ENCODE data around the gene TEX55. TPM values are rescaled to one million over a fixed set of nuclear protein-coding genes. Genes with fewer than 3 reads are reported as not detected.
"Not testable (repeated sequence)": the region's sequence is repeated elsewhere in the genome, so short reads cannot be mapped to it uniquely, and the experiment has no call there.

The TEX55 gene
- total RNA-seq (2014; rRNA removed; shearing (Covaris generic)) = not detected in 2 replicates
- not detected in 2 replicates for polyA plus RNA-seq (2015; cell fraction: cytosol; rRNA removed)
- polyA plus RNA-seq (2015; cell fraction: nucleus; rRNA removed) = not detected in 2 replicates

DNA sequence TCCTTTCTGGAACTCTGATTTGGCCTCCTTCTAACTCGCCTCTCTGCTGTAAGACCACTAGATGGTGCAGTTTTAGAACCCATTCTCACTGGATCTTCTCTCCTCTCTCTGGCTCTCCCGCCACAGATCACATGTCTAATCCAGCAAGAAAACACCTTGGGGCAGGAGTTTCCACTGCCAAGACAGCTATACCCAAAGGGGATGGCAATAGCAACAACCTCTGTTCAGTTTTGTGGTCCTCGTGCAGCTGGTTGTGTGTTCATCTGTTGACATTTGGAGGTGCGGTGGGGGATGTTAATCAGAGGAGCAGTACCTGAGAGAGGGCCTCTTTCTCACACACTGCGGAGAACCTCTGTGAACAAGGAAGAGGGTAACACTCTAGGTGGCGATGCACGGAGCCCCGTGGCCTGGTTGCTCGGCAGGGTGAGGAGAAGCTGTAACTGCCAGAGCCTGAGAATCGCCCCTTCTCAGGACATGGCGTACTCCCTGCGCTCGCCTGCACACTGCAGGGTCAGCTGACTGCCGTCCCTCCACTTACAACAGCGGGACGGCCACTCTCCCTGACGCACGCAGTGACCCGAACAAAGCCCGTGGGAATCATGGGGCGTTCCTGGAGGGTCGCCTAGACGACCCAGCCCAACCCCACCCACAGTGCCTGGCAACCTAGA, at the start of gene TEX55:
TSS of gene TEX55 (plus strand) at position 666 of the 668 bp plus-strand sequence. CDS start 25 bp downstream, outside the sequence.
- in situ Hi-C loops (cut with HindIII; ENCODE audit: low pct_unique_long_range_greater_than_20kb, low sequenced_read_pairs) = no loop called here
- peak; percentile 69 for DNase-seq (ENCODE audit: low read depth, low spot score)

DNA sequence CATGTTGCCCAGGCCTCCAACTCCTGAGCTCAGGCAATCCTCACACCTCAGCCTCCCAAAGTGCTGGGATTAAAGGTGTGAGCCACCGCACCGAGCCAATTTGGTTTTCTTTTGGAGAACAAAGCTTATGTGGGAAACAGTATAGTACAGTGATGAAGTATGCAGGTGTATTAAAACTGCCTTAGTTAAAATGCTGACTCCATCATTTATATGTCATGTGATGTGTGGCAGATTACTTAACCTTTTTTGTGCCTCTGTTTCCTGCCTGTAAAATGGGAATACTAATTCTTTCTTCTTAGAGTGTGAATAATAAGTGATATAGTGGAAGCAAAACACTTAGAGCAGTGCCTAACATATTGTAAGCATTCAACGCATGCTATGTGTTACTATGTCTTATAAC, 48.0 kb upstream of the TEX55 start:
- in situ Hi-C loops (cut with HindIII; ENCODE audit: low pct_unique_long_range_greater_than_20kb, low sequenced_read_pairs) = no loop called here
- no peak for DNase-seq (ENCODE audit: low read depth, low spot score)

- DNase-seq (ENCODE audit: low read depth, low spot score) = peak; percentile 68
- in situ Hi-C loops (cut with HindIII; ENCODE audit: low pct_unique_long_range_greater_than_20kb, low sequenced_read_pairs) = no loop called here
Observed at GRCh38 chr3:119098619-119099222, 47.2 kb upstream of the TEX55 start.

DNA sequence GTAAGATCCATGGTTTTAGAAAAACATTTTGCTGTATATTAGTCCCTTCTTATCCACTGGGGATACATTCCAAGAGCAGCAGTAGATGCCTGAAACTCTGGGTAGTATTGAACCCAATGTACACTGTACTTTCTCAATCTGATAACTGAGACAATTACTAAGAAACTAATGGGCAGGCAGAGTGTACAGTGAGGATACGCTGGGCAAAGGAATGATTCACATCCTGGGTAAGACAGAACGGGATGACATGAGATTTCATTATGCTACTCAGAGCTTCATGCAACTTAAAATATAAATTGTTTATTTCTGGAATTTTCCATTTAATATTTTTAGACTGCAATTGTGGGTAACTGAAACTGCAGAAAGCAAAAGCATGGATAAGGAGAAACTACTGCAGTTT, 46.2 kb upstream of the TEX55 start:
- in situ Hi-C loops (cut with HindIII; ENCODE audit: low pct_unique_long_range_greater_than_20kb, low sequenced_read_pairs) = no loop called here
- DNase-seq (ENCODE audit: low read depth, low spot score) = no peak

GRCh38 chr3:119104031-119104430, 41.9 kb upstream of the TEX55 start:
- DNase-seq (ENCODE audit: low read depth, low spot score) = no peak
- in situ Hi-C loops (cut with HindIII; ENCODE audit: low pct_unique_long_range_greater_than_20kb, low sequenced_read_pairs) = no loop called here

DNA sequence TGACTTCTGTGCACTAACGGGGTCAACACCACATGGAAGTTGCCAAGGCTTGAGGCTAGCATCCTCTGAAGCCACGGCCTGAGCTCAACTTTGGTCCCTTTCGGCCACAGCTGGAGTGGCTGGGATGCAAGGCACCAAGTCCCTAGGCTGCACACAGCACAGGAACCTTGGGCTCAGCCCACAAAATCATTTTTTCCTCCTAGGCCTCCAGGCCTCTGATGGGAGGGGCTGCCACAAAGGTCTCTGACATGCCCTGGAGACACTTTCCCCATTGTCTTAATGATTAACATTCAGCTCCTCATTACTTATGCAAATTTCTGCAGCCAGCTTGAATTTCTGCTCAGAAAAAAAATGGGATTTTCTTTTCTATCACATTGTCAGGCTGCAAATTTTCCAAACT, 27.6 kb upstream of the TEX55 start:
- DNase-seq (ENCODE audit: low read depth, low spot score); in situ Hi-C loops (cut with HindIII; ENCODE audit: low pct_unique_long_range_greater_than_20kb, low sequenced_read_pairs): not testable (repeated sequence)

- in situ Hi-C loops (cut with HindIII; ENCODE audit: low pct_unique_long_range_greater_than_20kb, low sequenced_read_pairs) = no loop called here
- DNase-seq (ENCODE audit: low read depth, low spot score) = no peak
Observed at GRCh38 chr3:119120480-119120879, 25.5 kb upstream of the TEX55 start.

- in situ Hi-C loops (cut with HindIII; ENCODE audit: low pct_unique_long_range_greater_than_20kb, low sequenced_read_pairs) = no loop called here
Observed at GRCh38 chr3:119122350-119122749, 23.6 kb upstream of the TEX55 start.

DNA sequence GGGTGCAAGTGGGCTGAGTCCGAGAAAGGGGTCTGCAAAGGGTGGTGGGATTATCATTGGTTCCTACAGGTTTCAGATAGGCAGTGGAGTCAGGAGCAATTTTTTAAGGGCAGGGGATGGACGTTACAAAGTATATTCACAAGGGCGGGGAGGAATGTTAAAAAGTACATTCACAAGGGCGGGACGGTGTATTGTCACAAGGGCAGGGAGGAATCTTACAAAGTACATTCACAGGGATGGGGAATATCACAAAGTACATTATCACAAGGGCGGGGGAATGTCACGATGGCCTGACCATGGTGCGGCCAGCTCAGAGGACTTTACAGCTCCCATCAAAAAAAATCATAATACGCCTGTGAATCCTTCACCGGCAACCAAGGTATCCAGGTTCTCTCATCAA, 20.6 kb upstream of the TEX55 start:
- in situ Hi-C loops (cut with HindIII; ENCODE audit: low pct_unique_long_range_greater_than_20kb, low sequenced_read_pairs) = no loop called here
- DNase-seq (ENCODE audit: low read depth, low spot score) = no peak

More at GRCh38 chr3:119122350-119122749, 23.6 kb upstream of the TEX55 start:
- DNase-seq (ENCODE audit: low read depth, low spot score) = no peak

DNA sequence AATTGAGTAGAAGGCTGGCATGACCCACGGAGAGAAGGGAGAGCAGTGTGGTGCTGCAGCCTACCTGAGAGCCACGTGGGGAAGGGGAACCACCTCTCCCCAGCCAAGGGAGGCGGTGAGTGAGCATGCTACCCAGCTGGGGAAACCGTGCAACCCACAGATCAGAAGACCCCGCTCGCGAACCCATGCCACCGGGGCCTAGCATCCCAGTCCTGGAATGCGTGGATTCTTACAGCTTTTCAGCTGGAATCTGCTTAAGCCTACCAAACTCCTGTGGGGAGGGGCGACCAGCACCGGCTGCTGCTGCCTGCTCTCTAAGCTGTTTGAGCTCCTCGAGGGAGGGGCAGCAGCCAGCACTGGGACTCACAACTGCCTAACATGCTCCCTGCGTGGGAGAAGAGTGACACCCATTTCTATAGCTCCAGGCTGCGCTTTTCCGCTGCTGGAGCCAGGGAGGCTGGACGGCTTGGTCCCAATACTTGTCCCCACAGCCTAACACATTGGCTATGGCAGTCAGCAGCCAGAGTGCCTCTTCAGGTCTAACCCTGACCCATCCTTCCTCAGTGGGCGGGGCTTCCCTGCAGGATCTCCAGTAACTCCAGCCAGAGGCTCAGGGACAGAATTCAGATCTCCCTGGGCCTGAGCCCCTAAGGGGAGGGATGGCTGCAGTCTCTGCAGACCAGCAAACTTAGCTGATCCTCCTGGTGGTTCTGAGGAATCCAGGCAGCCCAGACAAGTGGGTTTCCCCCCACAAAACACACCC, 20.0 kb upstream of the TEX55 start:
- no peak for DNase-seq (ENCODE audit: low read depth, low spot score)
- in situ Hi-C loops (cut with HindIII; ENCODE audit: low pct_unique_long_range_greater_than_20kb, low sequenced_read_pairs) = no loop called here

GRCh38 chr3:119130291-119130690, 15.7 kb upstream of the TEX55 start:
- DNase-seq (ENCODE audit: low read depth, low spot score); in situ Hi-C loops (cut with HindIII; ENCODE audit: low pct_unique_long_range_greater_than_20kb, low sequenced_read_pairs): not testable (repeated sequence)

DNA sequence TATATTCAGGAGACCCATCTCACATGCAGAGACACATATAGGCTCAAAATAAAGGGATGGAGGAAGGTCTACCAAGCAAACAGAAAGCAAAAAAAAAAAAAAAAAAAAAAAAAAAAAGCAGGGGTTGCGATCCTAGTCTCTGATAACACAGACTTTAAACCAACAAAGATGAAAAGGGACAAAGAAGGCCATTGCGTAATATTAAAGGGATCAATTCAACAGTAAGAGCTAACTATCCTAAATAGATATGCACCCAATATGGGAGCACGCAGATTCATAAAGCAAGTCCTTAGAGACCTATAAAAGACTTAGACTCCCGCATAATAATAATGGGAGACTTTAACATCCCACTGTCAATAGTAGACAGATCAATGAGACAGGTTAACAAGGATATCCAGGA, 13.7 kb upstream of the TEX55 start:
- in situ Hi-C loops (cut with HindIII; ENCODE audit: low pct_unique_long_range_greater_than_20kb, low sequenced_read_pairs); DNase-seq (ENCODE audit: low read depth, low spot score): not testable (repeated sequence)

DNA sequence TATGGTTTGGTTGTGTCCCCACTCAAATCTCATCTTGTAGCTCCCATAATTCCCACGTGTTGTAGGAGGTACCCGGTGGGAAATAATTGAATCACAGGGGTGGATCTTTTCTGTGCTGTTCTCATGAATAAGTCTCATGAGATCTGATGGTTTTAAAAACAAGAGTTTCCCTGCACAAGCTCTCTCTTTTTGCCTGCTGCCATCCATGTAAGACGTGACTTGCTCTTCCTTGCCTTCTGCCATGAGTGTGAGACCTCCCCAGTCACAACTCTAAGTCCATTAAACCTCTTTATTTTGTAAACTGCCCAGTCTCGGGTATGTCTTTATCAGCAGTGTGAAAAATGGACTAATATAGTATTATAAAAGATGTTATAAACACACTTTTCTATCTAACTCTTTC, 6.6 kb upstream of the TEX55 start:
- DNase-seq (ENCODE audit: low read depth, low spot score); in situ Hi-C loops (cut with HindIII; ENCODE audit: low pct_unique_long_range_greater_than_20kb, low sequenced_read_pairs): not testable (repeated sequence)

DNA sequence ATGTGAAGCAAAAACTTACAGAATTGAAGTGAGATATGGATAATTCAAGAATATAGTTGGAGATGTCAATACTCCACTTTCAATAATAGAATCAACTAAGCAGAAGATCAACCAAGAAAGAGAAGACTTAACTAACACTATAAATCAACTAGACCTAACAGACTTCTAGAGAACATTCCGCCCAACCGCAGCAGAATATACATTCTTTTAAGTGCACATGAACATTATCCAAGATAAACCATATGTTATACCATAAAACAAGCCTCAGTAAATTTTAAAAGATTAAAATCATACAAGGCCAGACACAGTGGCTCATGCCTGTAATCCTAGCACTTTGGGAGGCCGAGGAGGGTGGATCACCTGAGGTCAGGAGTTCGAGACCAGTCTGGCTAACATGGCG, 5.5 kb upstream of the TEX55 start:
- in situ Hi-C loops (cut with HindIII; ENCODE audit: low pct_unique_long_range_greater_than_20kb, low sequenced_read_pairs) = no loop called here
- no peak for DNase-seq (ENCODE audit: low read depth, low spot score)

DNA sequence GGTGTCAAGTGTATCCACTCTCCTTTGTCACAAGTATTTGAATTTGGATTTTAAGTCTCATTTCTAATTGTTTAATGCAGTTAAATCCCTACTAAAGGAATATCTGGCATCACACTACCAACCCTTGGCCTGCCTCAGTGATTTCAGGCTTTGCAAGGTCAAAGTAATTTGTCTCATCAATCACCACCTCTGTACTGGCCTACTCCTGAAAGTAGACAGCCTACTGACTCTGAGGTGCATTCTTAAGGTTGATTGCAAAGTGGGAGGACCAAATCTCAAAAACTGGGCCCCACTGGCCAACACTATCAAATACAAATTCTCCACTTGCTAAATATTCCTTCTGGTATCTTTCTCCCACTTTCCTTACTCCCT, 851 bp upstream of the TEX55 start:
- no peak for DNase-seq (ENCODE audit: low read depth, low spot score)
- in situ Hi-C loops (cut with HindIII; ENCODE audit: low pct_unique_long_range_greater_than_20kb, low sequenced_read_pairs) = no loop called here

- in situ Hi-C loops (cut with HindIII; ENCODE audit: low pct_unique_long_range_greater_than_20kb, low sequenced_read_pairs) = no loop called here
- no peak for DNase-seq (ENCODE audit: low read depth, low spot score)
Observed at GRCh38 chr3:119146578-119147375, 812 bp downstream of the TEX55 start.

DNA sequence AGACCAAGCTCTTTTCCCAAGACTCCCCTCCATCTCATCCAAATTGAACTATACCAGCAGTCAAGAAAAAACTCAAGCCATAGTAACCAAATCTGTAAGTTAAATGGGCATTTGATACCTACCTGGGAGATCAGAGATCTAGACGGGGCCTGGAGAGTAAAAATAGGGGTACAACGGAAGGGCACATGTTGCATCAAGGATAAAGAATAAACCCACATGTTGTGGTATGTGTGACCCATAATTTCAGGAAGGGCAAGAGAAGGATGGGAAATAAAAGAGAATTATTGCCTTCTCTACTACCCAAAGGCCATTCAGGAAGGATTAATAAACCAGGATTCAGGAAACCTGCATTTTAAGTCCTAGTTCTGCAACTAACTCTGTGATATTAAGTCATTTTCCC, 1.5 kb downstream of the TEX55 start:
- in situ Hi-C loops (cut with HindIII; ENCODE audit: low pct_unique_long_range_greater_than_20kb, low sequenced_read_pairs) = no loop called here
- DNase-seq (ENCODE audit: low read depth, low spot score) = no peak
